ENCODE results near the gene KCNQ4.

- no peak for TF ChIP-seq CTCF (IDR thresholded peaks at IDR 0.05; ENCODE audit: poor library complexity, severe bottlenecking)
- no peak for TF ChIP-seq POLR2AphosphoS5 (IDR thresholded peaks at IDR 0.05)
Observed at GRCh38 chr1:40739455-40740008, 44.1 kb upstream of the KCNQ4 start.
